GM19463 (cell line): ENCODE results near the gene RRM1.
A peak's percentile ranks its signal among the peaks of the same experiment; 100 is the strongest.
"Not testable (repeated sequence)": the region's sequence is repeated elsewhere in the genome, so short reads cannot be mapped to it uniquely, and the experiment has no call there.

Experiments used
- ATAC-seq: cut with Tn5 transposase; IDR thresholded peaks from one replicate; pipeline ENCODE4 v1.9.1; 2021; ENCODE audit warnings: mild to moderate bottlenecking, moderate library complexity; ENCODE audit not compliant: unreplicated experiment

RRM1 gene

GRCh38 chr11:4134806-4135205 is 40.2 kb downstream of the RRM1 start:
- ATAC-seq, result no peak

GRCh38 chr11:4138497-4138896 is 43.9 kb downstream of the RRM1 start:
- ATAC-seq, result no peak

GRCh38 chr11:4140067-4140636 is 45.6 kb downstream of the RRM1 start:
- ATAC-seq, result no peak

GRCh38 chr11:4146070-4146771 is 51.6 kb downstream of the RRM1 start:
- ATAC-seq, result no peak

GRCh38 chr11:4146772-4147098 is 52.1 kb downstream of the RRM1 start:
- no peak for ATAC-seq

GRCh38 chr11:4154503-4154902 is 59.9 kb downstream of the RRM1 start:
- no peak for ATAC-seq

GRCh38 chr11:4156571-4156970 is 62.0 kb downstream of the RRM1 start:
- no peak for ATAC-seq

- ATAC-seq, result not testable (repeated sequence)
Measured at GRCh38 chr11:4158818-4159217, 64.2 kb downstream of the RRM1 start.

GRCh38 chr11:4161305-4161704 is 66.7 kb downstream of the RRM1 start:
- ATAC-seq, result no peak

- ATAC-seq, result peak; percentile 51
Measured at GRCh38 chr11:4164884-4165590, 70.4 kb downstream of the RRM1 start.

- ATAC-seq, result no peak
Measured at GRCh38 chr11:4167292-4167691, 72.7 kb downstream of the RRM1 start.

- ATAC-seq, result no peak
Measured at GRCh38 chr11:4167758-4168157, 73.2 kb downstream of the RRM1 start.

- ATAC-seq, result not testable (repeated sequence)
Measured at GRCh38 chr11:4175620-4176350, 81.2 kb downstream of the RRM1 start.

- no peak for ATAC-seq
Measured at GRCh38 chr11:4178813-4179662, 84.4 kb downstream of the RRM1 start.

GRCh38 chr11:4180441-4181183 is 86.0 kb downstream of the RRM1 start:
- ATAC-seq, result no peak

GRCh38 chr11:4181782-4182721 is 87.5 kb downstream of the RRM1 start:
- ATAC-seq, result peak; percentile 81

- no peak for ATAC-seq
Measured at GRCh38 chr11:4183410-4184057, 88.9 kb downstream of the RRM1 start.

GRCh38 chr11:4184163-4184916 is 89.7 kb downstream of the RRM1 start:
- no peak for ATAC-seq
